T-cell (primary cell): ENCODE data around the gene SSX5. TPM values are rescaled to one million over a fixed set of nuclear protein-coding genes. Genes with fewer than 3 reads are reported as not detected.
"Not testable (repeated sequence)": the region's sequence is repeated elsewhere in the genome, so short reads cannot be mapped to it uniquely, and the experiment has no call there.

Experiments used
- ATAC-seq, 4 experiments: fragments of 200-7000 bp in 3 of 4; fragments of 150-1000 bp in 1 of 4; cut with Tn5 transposase; replicated peaks in 1 of 4; 1 replicate in 3 of 4; 2 replicates in 1 of 4; pipeline ENCODE4 v1.10.0; 2021; ENCODE audit warnings: moderate library complexity in 3 of 4, mild to moderate bottlenecking in 2 of 4, moderate number of reproducible peaks in 1 of 4
- CTCF ChIA-PET, 2 donors: fragments of 300-600 bp; sonication (Branson Sonifier 250); formaldehyde crosslinking; loops; one replicate each; lab custom pipeline; 2022; ENCODE audit warnings: antibody characterized with exemption in 2 of 2; lab: Charles Lee
- POLR2A ChIA-PET, 2 donors: fragments of 300-600 bp; sonication (Branson Sonifier 250); formaldehyde crosslinking; loops; one replicate each; lab custom pipeline; 2022; ENCODE audit warnings: antibody characterized with exemption in 2 of 2; lab: Charles Lee
- DNase-seq, 35 experiments: peaks; one replicate each; pipeline versions ENCODE4 v3.0.0 to v3.0.0-alpha.2; 2013 to 2023
- H3K27ac ChIP-seq: one replicate; pipeline ENCODE4 v1.5.1; 2013; ENCODE audit warnings: low read length
- H3K27me3 ChIP-seq, 2 experiments: replicated peaks in 1 of 2; 1 replicate in 1 of 2; 2 replicates in 1 of 2; pipeline versions ENCODE4 v1.6.1 to v1.7.0; 2013; ENCODE audit warnings: low read length in 1 of 2, mixed read lengths in 1 of 2; ENCODE audit not compliant: control insufficient read depth in 2 of 2, insufficient read depth in 2 of 2; ENCODE audit errors: extremely low read depth in 1 of 2
- H3K36me3 ChIP-seq, 2 donors: 1 replicate in 1 of 2; 2 replicates in 1 of 2; pipeline versions ENCODE4 v1.6.1 to v1.7.0; 2013; ENCODE audit warnings: low read length in 1 of 2; ENCODE audit not compliant: control insufficient read depth in 2 of 2, insufficient read depth in 1 of 2; ENCODE audit errors: extremely low read depth in 1 of 2
- H3K4me1 ChIP-seq, 2 experiments: 1 replicate in 1 of 2; 2 replicates in 1 of 2; pipeline versions ENCODE4 v1.6.1 to v1.7.0; 2013; ENCODE audit warnings: low read length in 2 of 2, mixed read lengths in 1 of 2; ENCODE audit not compliant: insufficient read depth in 2 of 2, control insufficient read depth in 1 of 2; ENCODE audit errors: extremely low read depth in 1 of 2
- H3K4me3 ChIP-seq, 2 donors: 1 replicate in 1 of 2; 2 replicates in 1 of 2; pipeline versions ENCODE4 v1.5.1 to v1.7.0; 2013; ENCODE audit warnings: mild to moderate bottlenecking in 2 of 2, low read length in 1 of 2, moderate library complexity in 1 of 2; ENCODE audit not compliant: control insufficient read depth in 1 of 2; ENCODE audit errors: extremely low read depth in 1 of 2
- H3K9me3 ChIP-seq: 2 replicates; pipeline ENCODE4 v1.7.0; 2013
- H3K27ac Mint-ChIP-seq, 2 donors: one replicate each; pipeline ENCODE4 v1.8.0; 2020 to 2021; ENCODE audit warnings: mild to moderate bottlenecking in 2 of 2, mixed read lengths in 2 of 2
- H3K27me3 Mint-ChIP-seq, 2 donors: one replicate each; pipeline ENCODE4 v1.8.0; 2021 to 2022; ENCODE audit warnings: mixed read lengths in 2 of 2
- H3K36me3 Mint-ChIP-seq: one replicate; pipeline ENCODE4 v1.8.0; 2021; ENCODE audit warnings: mixed read lengths
- H3K4me1 Mint-ChIP-seq, 3 donors: one replicate each; pipeline ENCODE4 v1.8.0; 2020 to 2022; ENCODE audit warnings: mixed read lengths in 3 of 3, mild to moderate bottlenecking in 1 of 3
- H3K4me3 Mint-ChIP-seq, 3 donors: one replicate each; pipeline ENCODE4 v1.8.0; 2020 to 2022; ENCODE audit warnings: mild to moderate bottlenecking in 3 of 3, mixed read lengths in 3 of 3, moderate library complexity in 3 of 3
- H3K9me3 Mint-ChIP-seq, 3 donors: one replicate each; pipeline ENCODE4 v1.8.0; 2020 to 2022; ENCODE audit warnings: mixed read lengths in 3 of 3
- WGBS: methylation state at CpG from one replicate; pipeline ENCODE4 v1.1.5; 2013; ENCODE audit warnings: missing lambda C conversion rate; ENCODE audit not compliant: insufficient coverage; 5-methylcytosine and 5-hydroxymethylcytosine counted together
- total RNA-seq, 35 experiments: library from RNA in 6 of 35; stranded (reverse) in 6 of 35; fragments of 120-200 nt in 1 of 35; gene quantifications; one replicate each; pipeline versions ENCODE4 v1.2.1 to v1.2.4 and lab custom pipeline; 2013 to 2026

The SSX5 gene
- total RNA-seq, 5 donors from 2014 or later (not counting 1 experiment from before 2014, with no cell fraction given), result not detected

GRCh38 chrX:48166322-48166721 is 30.3 kb downstream of the SSX5 start:
- H3K4me1 ChIP-seq, ATAC-seq, H3K27me3 ChIP-seq, H3K27ac Mint-ChIP-seq, H3K4me3 ChIP-seq, H3K36me3 ChIP-seq, CTCF ChIA-PET, POLR2A ChIA-PET, H3K4me3 Mint-ChIP-seq, H3K9me3 Mint-ChIP-seq, DNase-seq, H3K9me3 ChIP-seq, H3K27ac ChIP-seq, H3K36me3 Mint-ChIP-seq, H3K4me1 Mint-ChIP-seq: not testable (repeated sequence)
- H3K27me3 Mint-ChIP-seq, result peaks cover 5 to 17% of the 10 kb centered on the region in 2 donors
- no CpG with 5 or more reads among the region's 7 CpGs for WGBS

DNA sequence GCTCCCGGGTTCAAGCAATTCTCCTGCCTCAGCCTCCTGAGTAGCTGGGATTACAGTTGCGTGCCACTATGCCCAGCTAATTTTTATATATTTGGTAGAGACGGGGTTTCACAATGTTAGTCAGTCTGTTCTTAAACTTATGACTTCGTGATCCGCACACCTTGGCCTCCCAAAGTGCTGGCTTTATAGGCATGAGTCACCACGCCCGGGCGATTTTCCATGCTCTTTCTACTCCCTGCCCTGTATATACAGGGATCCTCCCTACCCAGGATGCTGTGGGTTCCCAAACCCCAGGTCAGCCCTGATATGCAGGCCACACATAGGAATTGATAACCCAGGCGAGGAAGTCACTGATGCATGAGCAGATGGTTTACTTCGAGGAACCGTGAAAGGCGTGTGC is 31.4 kb downstream of the SSX5 start:
- Histone ChIP-seq H3K4me1 (no peaks in the 10 kb centered on the region), H3K9me3 (no peaks in the 10 kb centered on the region), H3K27me3 (no peaks in the 10 kb centered on the region), H3K27ac (no peak overlapping the region), H3K36me3 (no peaks in the 10 kb centered on the region), H3K4me3 (no peak overlapping the region)
- H3K27me3 Mint-ChIP-seq, result peaks cover 5 to 24% of the 10 kb centered on the region in 2 donors
- DNase-seq (no peak), ATAC-seq (no peak)
- no peak overlapping the region for H3K4me3 Mint-ChIP-seq
- WGBS, result no CpG with 5 or more reads among the region's 12 CpGs
- no peaks in the 10 kb centered on the region for H3K4me1 Mint-ChIP-seq
- POLR2A ChIA-PET, result no interaction called here
- CTCF ChIA-PET, result no interaction called here
- H3K36me3 Mint-ChIP-seq, result no peaks in the 10 kb centered on the region
- no peaks in the 10 kb centered on the region for H3K9me3 Mint-ChIP-seq
- H3K27ac Mint-ChIP-seq, result no peak overlapping the region

GRCh38 chrX:48156014-48156413 is 40.6 kb downstream of the SSX5 start:
- peaks cover 5 to 19% of the 10 kb centered on the region in 2 donors for H3K27me3 Mint-ChIP-seq
- ATAC-seq, result no peak
- no peaks in the 10 kb centered on the region for H3K36me3 ChIP-seq
- no CpG with 5 or more reads among the region's 12 CpGs for WGBS
- no peaks in the 10 kb centered on the region for H3K9me3 ChIP-seq
- ChIA-PET CTCF (no interaction called here), POLR2A (no interaction called here)
- no peak overlapping the region for H3K27ac ChIP-seq
- H3K27ac Mint-ChIP-seq, result no peak overlapping the region
- no peaks in the 10 kb centered on the region for H3K4me1 ChIP-seq
- no peak overlapping the region for H3K4me3 Mint-ChIP-seq
- no peaks in the 10 kb centered on the region for H3K27me3 ChIP-seq
- no peaks in the 10 kb centered on the region for H3K36me3 Mint-ChIP-seq
- H3K4me1 Mint-ChIP-seq, result no peaks in the 10 kb centered on the region
- no peak for DNase-seq
- no peaks in the 10 kb centered on the region for H3K9me3 Mint-ChIP-seq
- H3K4me3 ChIP-seq, result no peak overlapping the region

- H3K4me1 ChIP-seq, result no peaks in the 10 kb centered on the region
- CTCF ChIA-PET, result no interaction called here
- ATAC-seq, result no peak
- H3K36me3 ChIP-seq, result no peaks in the 10 kb centered on the region
- H3K27me3 Mint-ChIP-seq, result peaks cover 5 to 10% of the 10 kb centered on the region in 2 donors
- no CpG with 5 or more reads among the region's 2 CpGs for WGBS
- H3K27me3 ChIP-seq, result no peaks in the 10 kb centered on the region
- H3K27ac ChIP-seq, result no peak overlapping the region
- POLR2A ChIA-PET, result no interaction called here
- H3K4me3 Mint-ChIP-seq, result no peak overlapping the region
- no peaks in the 10 kb centered on the region for H3K9me3 ChIP-seq
- H3K9me3 Mint-ChIP-seq, result no peaks in the 10 kb centered on the region
- H3K4me3 ChIP-seq, result no peak overlapping the region
- H3K36me3 Mint-ChIP-seq, result no peaks in the 10 kb centered on the region
- no peak for DNase-seq
- no peaks in the 10 kb centered on the region for H3K4me1 Mint-ChIP-seq
- H3K27ac Mint-ChIP-seq, result no peak overlapping the region
These were observed 41.8 kb downstream of the SSX5 start for GRCh38 chrX:48154796-48155195.

DNA sequence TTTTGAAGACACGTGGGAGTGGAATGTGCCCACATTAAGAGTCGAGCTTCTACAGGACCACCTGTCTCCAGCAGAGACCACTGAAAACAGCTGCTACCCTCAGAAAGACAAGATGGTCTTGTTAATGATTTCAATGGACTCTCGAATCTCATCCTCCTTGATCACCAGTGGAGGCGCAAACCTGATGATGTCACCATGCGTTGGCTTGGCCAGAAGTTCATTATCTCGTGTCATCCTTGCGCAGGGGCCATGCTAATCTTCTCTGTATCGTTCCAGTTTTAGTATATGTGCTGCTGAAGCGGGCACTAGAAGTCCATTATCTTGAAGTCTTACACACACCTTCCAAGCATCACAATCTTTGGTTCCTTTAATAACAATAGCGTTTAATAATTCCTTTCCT is 42.8 kb downstream of the SSX5 start:
- H3K27me3 Mint-ChIP-seq, result peaks cover 5 to 13% of the 10 kb centered on the region in 2 donors
- no peaks in the 10 kb centered on the region for H3K27me3 ChIP-seq
- H3K4me3 ChIP-seq, result no peak overlapping the region
- no peaks in the 10 kb centered on the region for H3K9me3 Mint-ChIP-seq
- H3K4me1 ChIP-seq, result no peaks in the 10 kb centered on the region
- no peak overlapping the region for H3K4me3 Mint-ChIP-seq
- no peaks in the 10 kb centered on the region for H3K9me3 ChIP-seq
- ATAC-seq (no peak), DNase-seq (no peak)
- H3K36me3 ChIP-seq, result no peaks in the 10 kb centered on the region
- CTCF ChIA-PET, result no interaction called here
- H3K36me3 Mint-ChIP-seq, result no peaks in the 10 kb centered on the region
- H3K27ac Mint-ChIP-seq, result no peak overlapping the region
- no CpG with 5 or more reads among the region's 10 CpGs for WGBS
- no peak overlapping the region for H3K27ac ChIP-seq
- POLR2A ChIA-PET, result no interaction called here
- no peaks in the 10 kb centered on the region for H3K4me1 Mint-ChIP-seq

- H3K4me1 ChIP-seq, H3K9me3 ChIP-seq, H3K9me3 Mint-ChIP-seq, POLR2A ChIA-PET, H3K36me3 Mint-ChIP-seq, H3K36me3 ChIP-seq, CTCF ChIA-PET, H3K27me3 Mint-ChIP-seq, H3K27me3 ChIP-seq, H3K27ac ChIP-seq, H3K4me3 ChIP-seq: not testable (repeated sequence)
- 54% methylated on average over 4 of the region's 11 CpGs for WGBS
- Mint-ChIP-seq H3K4me1 (peaks cover 19 to 32% (median 26%) of the 10 kb centered on the region in 3 donors), H3K4me3 (peak overlapping the region in 2 of 3 donors; percentile 21 to 40), H3K27ac (peak overlapping the region in 1 of 2 donors; percentile 55)
- DNase-seq, result peak in 1 of 35 experiments; percentile 2
- peak in 1 of 4 experiments; percentile 15 for ATAC-seq
These were observed 53.9 kb downstream of the SSX5 start for GRCh38 chrX:48142697-48143096.
